ENCODE data around the gene ATAD3C.
"Not testable (repeated sequence)": the region's sequence is repeated elsewhere in the genome, so short reads cannot be mapped to it uniquely, and the experiment has no call there.

Gene ATAD3C

GRCh38 chr1:1449099-1449739, at the start of gene ATAD3C:
ATAD3C (plus strand) TSS chr1:1449689; CDS start chr1:1450684, 995 bp downstream.
- DNase-seq (ENCODE audit: low spot score), result no peak

- no peak for DNase-seq (ENCODE audit: low spot score)
These were observed 49.5 kb upstream of the ATAD3C start for GRCh38 chr1:1399872-1400575.

- no peak for DNase-seq (ENCODE audit: low spot score)
These were observed 48.7 kb upstream of the ATAD3C start for GRCh38 chr1:1400576-1401456.

GRCh38 chr1:1401457-1402010, 48.0 kb upstream of the ATAD3C start:
- DNase-seq (ENCODE audit: low spot score), result no peak

- DNase-seq (ENCODE audit: low spot score), result no peak
These were observed 47.2 kb upstream of the ATAD3C start for GRCh38 chr1:1402072-1402900.

- not testable (repeated sequence) for DNase-seq (ENCODE audit: low spot score)
These were observed 46.5 kb upstream of the ATAD3C start for GRCh38 chr1:1402901-1403392.

- DNase-seq (ENCODE audit: low spot score), result no peak
These were observed 45.8 kb upstream of the ATAD3C start for GRCh38 chr1:1403653-1404052.

GRCh38 chr1:1406101-1406820, 43.2 kb upstream of the ATAD3C start:
- DNase-seq (ENCODE audit: low spot score), result no peak

GRCh38 chr1:1406821-1407635, 42.5 kb upstream of the ATAD3C start, which contains the start of gene MRPL20:
MRPL20 (minus strand) TSS chr1:1407293; CDS start chr1:1407217, 76 bp downstream.
- DNase-seq (ENCODE audit: low spot score), result peak; percentile 87

GRCh38 chr1:1407636-1408318, 41.7 kb upstream of the ATAD3C start:
- DNase-seq (ENCODE audit: low spot score), result no peak

- not testable (repeated sequence) for DNase-seq (ENCODE audit: low spot score)
These were observed 39.3 kb upstream of the ATAD3C start for GRCh38 chr1:1410238-1410637.

GRCh38 chr1:1411626-1412025, 37.9 kb upstream of the ATAD3C start:
- DNase-seq (ENCODE audit: low spot score), result no peak

GRCh38 chr1:1412311-1412902, 37.1 kb upstream of the ATAD3C start:
- DNase-seq (ENCODE audit: low spot score), result not testable (repeated sequence)

- DNase-seq (ENCODE audit: low spot score), result no peak
These were observed 33.7 kb upstream of the ATAD3C start for GRCh38 chr1:1415751-1416150.

GRCh38 chr1:1417396-1417795, 32.1 kb upstream of the ATAD3C start:
- not testable (repeated sequence) for DNase-seq (ENCODE audit: low spot score)

- not testable (repeated sequence) for DNase-seq (ENCODE audit: low spot score)
These were observed 31.5 kb upstream of the ATAD3C start for GRCh38 chr1:1417825-1418463.

- DNase-seq (ENCODE audit: low spot score), result no peak
These were observed 30.8 kb upstream of the ATAD3C start for GRCh38 chr1:1418464-1419362.
